Stimulated activated naive CD4-positive, alpha-beta T cell treated with Interleukin-2 at 50 U/mL for 16 hours (primary cell): ENCODE data around the gene ZSWIM7.

ENCODE experiments used
- DNase-seq: peaks from one replicate; lab custom pipeline; 2025; lab: John Stamatoyannopoulos, UW

The ZSWIM7 gene

GRCh38 chr17:15928286-15928785 lies 71.2 kb downstream of the ZSWIM7 start:
- no peak for DNase-seq
